AG04449 (cell line): ENCODE data around the gene CCDC91.
"Not testable (repeated sequence)": the region's sequence is repeated elsewhere in the genome, so short reads cannot be mapped to it uniquely, and the experiment has no call there.

Experiments
- CTCF ChIA-PET: fragments of 350-600 bp; formaldehyde crosslinking; extraction: SDS; loops from one replicate; lab custom pipeline; 2021; ENCODE audit warnings: antibody characterized with exemption; lab: Yijun Ruan, JAX
- POLR2A ChIA-PET: fragments of 400-600, 350-600 bp; formaldehyde crosslinking; extraction: SDS; loops from one replicate; lab custom pipeline; 2020; ENCODE audit warnings: antibody characterized with exemption, inconsistent platforms; lab: Yijun Ruan, JAX
- DNase-seq: peaks from one replicate; pipeline ENCODE4 v3.0.0-alpha.2; 2010; ENCODE audit warnings: low read depth, low spot score
- H3K4me3 ChIP-seq: 2 replicates; pipeline ENCODE4 v1.5.1; 2011; ENCODE audit warnings: low read depth, mild to moderate bottlenecking, control low read depth, low read length
- CTCF ChIP-seq: IDR thresholded peaks from one replicate; pipeline ENCODE4 v1.5.1; 2011; ENCODE audit warnings: mild to moderate bottlenecking, moderate library complexity, low read length, control low read depth, inconsistent platforms; ENCODE audit not compliant: insufficient read depth; ENCODE audit errors: missing control alignments

CCDC91 gene

GRCh38 chr12:28313631-28314030, 123.4 kb downstream of the CCDC91 start:
- ChIA-PET POLR2A (no interaction called here), CTCF (no interaction called here)
- H3K4me3 ChIP-seq: no peak overlapping the region
- no peak for DNase-seq
- no peak for TF ChIP-seq CTCF

GRCh38 chr12:28316049-28316448, 125.8 kb downstream of the CCDC91 start:
- no peak for TF ChIP-seq CTCF
- H3K4me3 ChIP-seq: no peak overlapping the region
- POLR2A ChIA-PET: no interaction called here
- DNase-seq: no peak
- CTCF ChIA-PET: no interaction called here

GRCh38 chr12:28318273-28318672, 128.0 kb downstream of the CCDC91 start:
- POLR2A ChIA-PET: interaction anchor here (0.6 kb wide), 1 partner anchor 348 kb away, joined by 4 read pairs; no protein-coding TSS in a partner anchor
- no peak for TF ChIP-seq CTCF

GRCh38 chr12:28320353-28320752, 130.1 kb downstream of the CCDC91 start:
- TF ChIP-seq CTCF: no peak
- ChIA-PET CTCF (no interaction called here), POLR2A (no interaction called here)
- no peak overlapping the region for H3K4me3 ChIP-seq
- DNase-seq: no peak

More at GRCh38 chr12:28318273-28318672, 128.0 kb downstream of the CCDC91 start:
- CTCF ChIA-PET: no interaction called here
- DNase-seq: no peak
- no peak overlapping the region for H3K4me3 ChIP-seq

- ChIA-PET CTCF (no interaction called here), POLR2A (no interaction called here)
- no peak for DNase-seq
- TF ChIP-seq CTCF: no peak
- H3K4me3 ChIP-seq: no peak overlapping the region
These were observed 137.5 kb downstream of the CCDC91 start for GRCh38 chr12:28327722-28328121.

- no peak overlapping the region for H3K4me3 ChIP-seq
- no peak for DNase-seq
- TF ChIP-seq CTCF: no peak
- ChIA-PET POLR2A (no interaction called here), CTCF (no interaction called here)
These were observed 138.7 kb downstream of the CCDC91 start for GRCh38 chr12:28328967-28329366.

GRCh38 chr12:28329727-28330126, 139.5 kb downstream of the CCDC91 start:
- H3K4me3 ChIP-seq, POLR2A ChIA-PET, DNase-seq, CTCF ChIA-PET: not testable (repeated sequence)

- DNase-seq, H3K4me3 ChIP-seq, CTCF ChIA-PET, POLR2A ChIA-PET: not testable (repeated sequence)
These were observed 140.0 kb downstream of the CCDC91 start for GRCh38 chr12:28330232-28330631.
